Measurements from ENCODE around the gene PSMD2. TPM values are rescaled to one million over a fixed set of nuclear protein-coding genes. Genes with fewer than 3 reads are reported as not detected.
"Not testable (repeated sequence)": the region's sequence is repeated elsewhere in the genome, so short reads cannot be mapped to it uniquely, and the experiment has no call there.

The PSMD2 gene
- 223 and 235 TPM in 2 replicates for total RNA-seq

DNA sequence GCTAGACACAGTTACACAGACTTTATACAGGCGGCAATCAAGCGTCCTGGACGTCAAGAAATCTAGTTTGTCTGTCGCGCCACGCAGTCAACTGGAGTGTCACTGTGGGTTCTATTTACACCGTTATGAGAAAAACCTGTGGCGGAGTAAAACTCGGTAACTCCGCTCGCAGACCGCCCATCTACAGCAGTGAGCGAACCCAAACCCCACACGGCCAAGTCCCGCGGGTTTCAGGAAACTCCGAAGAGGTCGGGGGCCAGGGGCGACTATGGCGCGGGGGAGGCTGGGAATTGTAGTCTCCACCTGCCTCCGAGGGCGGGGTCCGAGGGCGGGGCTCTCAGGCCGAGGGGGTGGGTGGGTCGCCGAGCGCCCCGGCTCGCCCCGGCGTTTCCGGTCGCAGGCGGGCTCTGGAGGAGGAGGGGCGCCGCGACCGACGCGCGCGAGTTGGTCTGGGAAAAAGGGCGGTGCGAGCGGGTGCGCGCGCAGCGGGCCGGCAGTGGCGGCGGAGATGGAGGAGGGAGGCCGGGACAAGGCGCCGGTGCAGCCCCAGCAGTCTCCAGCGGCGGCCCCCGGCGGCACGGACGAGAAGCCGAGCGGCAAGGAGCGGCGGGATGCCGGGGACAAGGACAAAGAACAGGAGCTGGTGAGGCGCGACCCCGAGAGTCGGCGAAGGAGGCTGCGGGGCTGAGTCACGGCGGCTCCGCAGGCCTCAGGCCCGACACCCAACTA, at the start of gene PSMD2:
Gene PSMD2 (plus strand): TSS at position 483 of the 729 bp plus-strand sequence. CDS start 26 bp downstream, at position 509.
- intact Hi-C loops (cut with micrococcal nuclease): loop anchor here (1.0 to 5.0 kb wide), 17 partner anchors 10 to 1288 kb away; partner anchors contain the start of genes ABCC5, ABCF3, AP2M1 and EEF1AKMT4

- intact Hi-C loops (cut with micrococcal nuclease): loop anchor here (1.0 to 5.0 kb wide), 22 partner anchors 12 to 1249 kb away; partner anchors contain the start of genes ABCC5, ABCF3, AP2M1 and CAMK2N2
Measured at GRCh38 chr3:184249412-184250166, 49.5 kb upstream of the PSMD2 start, which contains the start of gene EEF1AKMT4. TSS of gene EEF1AKMT4 (plus strand) at chr3:184249672. CDS start at chr3:184249695, 23 bp downstream.

- intact Hi-C loops (cut with micrococcal nuclease): loop anchor here (1.0 to 5.0 kb wide), 11 partner anchors 11 to 615 kb away; partner anchors contain the start of genes CAMK2N2, DVL3, KLHL24 and MAGEF1
Measured at GRCh38 chr3:184250167-184250828, 48.7 kb upstream of the PSMD2 start.

DNA sequence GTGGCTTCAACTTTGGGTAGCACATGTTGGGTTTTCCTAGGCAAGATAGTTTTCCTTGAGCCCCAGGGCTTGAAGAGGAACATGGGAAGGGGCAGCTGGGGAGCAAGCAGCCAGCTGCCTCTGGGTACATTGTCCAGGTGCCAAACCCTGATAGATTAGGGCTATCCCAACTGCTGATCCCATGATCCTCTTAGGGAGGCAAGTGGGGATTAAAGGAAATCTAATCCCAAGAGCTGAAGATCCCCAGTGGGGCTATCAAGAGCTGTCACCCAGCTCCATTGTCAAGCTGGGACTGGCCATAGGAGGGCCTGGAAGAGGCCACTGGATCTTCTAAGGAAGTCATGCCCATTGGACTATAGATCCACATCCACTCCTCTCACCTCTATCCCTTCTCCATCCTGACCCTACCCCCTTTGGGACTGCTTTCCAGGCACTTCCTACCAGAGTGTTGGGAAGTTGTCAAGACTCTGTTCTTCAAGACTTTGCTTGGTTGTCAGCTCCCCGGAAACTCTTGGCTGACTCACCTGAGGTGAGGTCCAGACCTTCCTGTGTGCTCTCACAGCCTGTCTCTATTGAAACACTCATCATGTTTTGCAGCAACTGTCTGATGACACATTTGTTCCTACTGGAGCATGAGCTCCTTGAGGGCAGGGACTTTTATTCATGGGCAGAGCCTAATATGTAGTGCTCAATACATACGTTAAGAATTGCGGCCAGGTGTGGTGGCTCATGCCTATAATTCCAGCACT, 43.6 kb upstream of the PSMD2 start:
- intact Hi-C loops (cut with micrococcal nuclease): no loop called here

DNA sequence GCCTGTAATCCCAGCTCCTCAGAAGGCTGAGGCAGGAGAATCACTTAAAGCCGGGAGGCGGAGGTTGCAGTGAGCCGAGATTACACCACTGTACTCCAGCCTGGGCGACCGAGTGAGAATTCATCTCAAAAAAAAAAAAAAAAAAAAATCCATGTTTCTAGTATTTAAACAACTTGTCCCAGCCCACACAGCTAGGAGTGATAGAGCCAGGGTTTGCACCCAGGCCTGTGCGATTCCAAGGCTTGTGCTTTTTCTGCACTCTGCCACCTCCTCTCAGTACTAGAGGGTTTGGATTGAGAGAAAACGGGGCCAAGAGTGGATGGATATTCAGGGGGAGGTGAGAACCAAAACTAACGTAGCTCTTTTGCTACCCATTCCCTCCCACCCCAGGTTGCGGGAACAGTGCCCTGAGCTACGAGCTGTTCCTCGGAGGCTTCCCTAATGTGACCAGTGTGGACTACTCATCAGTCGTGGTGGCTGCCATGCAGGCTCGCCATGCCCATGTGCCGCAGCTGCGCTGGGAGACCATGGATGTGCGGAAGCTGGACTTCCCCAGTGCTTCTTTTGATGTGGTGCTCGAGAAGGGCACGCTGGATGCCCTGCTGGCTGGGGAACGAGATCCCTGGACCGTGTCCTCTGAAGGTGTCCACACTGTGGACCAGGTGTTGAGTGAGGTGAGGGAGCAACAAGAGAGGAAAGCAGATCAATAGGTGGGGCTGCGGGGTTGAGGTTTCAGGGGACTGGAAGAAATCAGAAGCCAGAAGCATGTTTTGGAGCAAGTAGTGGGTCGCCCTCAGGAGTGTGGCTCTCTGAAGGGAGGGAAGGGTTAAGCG, 41.7 kb upstream of the PSMD2 start:
- intact Hi-C loops (cut with micrococcal nuclease): no loop called here

DNA sequence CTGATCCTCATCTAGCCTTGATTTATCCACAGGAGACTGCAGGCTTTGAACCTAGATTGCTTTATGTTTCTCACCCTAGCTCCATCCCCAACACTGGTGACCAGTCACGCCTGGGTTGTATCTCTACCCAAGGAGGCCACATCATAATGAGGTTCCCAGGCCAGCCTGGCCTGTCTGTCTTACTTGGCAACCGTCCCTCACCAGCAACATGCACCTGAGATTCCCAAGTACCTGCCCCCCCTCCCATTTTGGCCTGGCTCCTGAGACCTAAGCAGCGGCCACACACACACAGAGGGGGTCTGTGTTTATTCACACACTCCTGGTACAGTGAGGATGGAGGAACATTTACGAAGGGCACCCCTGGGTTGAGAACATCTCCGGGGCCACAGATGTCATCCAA, 40.1 kb upstream of the PSMD2 start:
- intact Hi-C loops (cut with micrococcal nuclease): no loop called here

DNA sequence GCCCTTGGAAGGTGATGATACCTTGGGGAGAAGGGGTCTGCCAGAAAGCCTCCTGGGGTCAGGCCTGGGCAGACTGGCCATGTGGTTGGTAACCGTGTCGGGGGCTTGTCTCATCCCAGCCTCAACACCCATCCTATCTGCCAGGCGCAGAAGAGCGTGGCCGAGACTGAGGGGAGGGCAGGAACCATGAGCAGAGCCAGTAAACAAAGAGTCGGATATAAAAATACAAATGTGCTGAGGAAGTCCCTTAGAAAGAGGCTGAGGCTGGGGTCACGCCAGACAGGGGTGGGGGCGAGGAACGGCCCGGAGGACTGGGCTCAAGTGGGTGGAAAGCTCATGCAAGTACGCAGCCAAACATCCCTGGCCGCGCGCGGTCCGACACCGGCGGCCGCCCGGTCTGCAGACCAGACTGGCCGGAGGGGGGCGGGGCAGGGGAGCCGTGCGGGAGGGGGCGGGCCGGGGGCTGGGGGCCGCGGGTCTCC, 39.6 kb upstream of the PSMD2 start:
- intact Hi-C loops (cut with micrococcal nuclease): no loop called here

GRCh38 chr3:184259878-184260723, 38.9 kb upstream of the PSMD2 start:
- intact Hi-C loops (cut with micrococcal nuclease): loop anchor here (2.0 to 5.0 kb wide), 2 partner anchors 33 to 265 kb away; partner anchors contain the start of gene VWA5B2

DNA sequence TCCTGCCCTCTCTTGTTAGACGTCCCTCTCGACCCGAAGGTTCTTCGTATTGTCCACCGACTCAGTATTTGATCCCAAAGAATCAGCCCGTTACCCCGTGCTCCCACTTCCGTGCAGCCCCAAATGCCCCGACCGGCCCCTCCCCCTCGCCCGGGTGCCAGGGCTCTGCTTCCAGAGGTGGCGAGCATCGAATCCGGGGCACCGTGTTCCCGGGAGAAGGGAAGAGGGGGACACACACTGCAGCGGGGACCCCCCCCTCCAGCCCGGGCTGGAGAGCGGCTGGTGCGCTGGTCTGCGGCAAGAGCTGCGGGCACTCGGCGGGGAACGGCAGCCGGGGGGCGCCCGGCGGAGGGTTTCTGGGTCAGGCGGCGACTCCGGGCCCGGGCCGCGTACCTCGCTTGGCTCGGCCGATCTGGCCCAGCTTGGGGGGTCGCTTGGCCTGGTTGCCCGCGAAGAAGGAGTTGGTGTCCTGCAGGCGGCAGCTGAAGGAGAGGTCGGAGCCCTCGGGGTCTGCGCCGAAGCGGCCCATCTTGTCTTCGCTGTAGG, 38.2 kb upstream of the PSMD2 start:
- intact Hi-C loops (cut with micrococcal nuclease): loop anchor here (1.0 to 5.0 kb wide), 3 partner anchors 10 to 264 kb away; partner anchors contain the start of gene VWA5B2

DNA sequence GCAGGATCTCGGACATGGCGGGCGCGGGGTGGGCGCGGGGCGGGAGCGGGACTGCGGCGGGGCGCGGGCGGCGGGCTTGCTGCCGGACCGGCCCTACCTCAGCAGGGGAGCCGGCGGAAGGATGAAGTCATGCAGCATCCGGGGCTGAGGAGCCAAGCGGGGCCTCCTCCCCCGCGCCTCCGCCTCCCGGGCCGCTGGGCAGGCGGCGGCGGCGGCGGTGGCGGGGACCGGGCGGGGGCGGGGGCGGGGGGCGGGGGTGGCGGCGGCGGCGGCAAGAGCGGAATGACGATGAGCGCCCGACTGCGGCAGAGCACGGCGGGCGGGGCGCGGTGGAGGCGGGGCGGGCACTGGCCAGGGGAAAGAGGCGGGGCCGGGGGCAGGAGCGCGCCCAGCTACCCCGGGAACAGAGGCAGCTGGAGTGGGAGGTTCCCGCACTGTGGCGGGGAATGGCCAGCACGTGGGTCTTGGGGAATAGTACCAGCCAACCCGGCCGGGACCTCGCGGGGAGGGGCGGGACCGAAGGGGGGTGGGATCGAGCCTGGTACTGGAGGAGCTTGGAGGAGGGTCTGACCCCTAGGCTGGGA, 37.7 kb upstream of the PSMD2 start, which contains the start of gene CAMK2N2:
Gene CAMK2N2 (minus strand): TSS at position 284 of the 584 bp plus-strand sequence. CDS start 268 bp downstream, at position 16.
- intact Hi-C loops (cut with micrococcal nuclease): loop anchor here (1.0 to 5.0 kb wide), 3 partner anchors 11 to 263 kb away; partner anchors contain the start of gene VWA5B2

- intact Hi-C loops (cut with micrococcal nuclease): loop anchor here (1.0 to 5.0 kb wide), 5 partner anchors 12 to 263 kb away; partner anchors contain the start of genes PSMD2 and VWA5B2
Measured at GRCh38 chr3:184261854-184262763, 36.9 kb upstream of the PSMD2 start.

DNA sequence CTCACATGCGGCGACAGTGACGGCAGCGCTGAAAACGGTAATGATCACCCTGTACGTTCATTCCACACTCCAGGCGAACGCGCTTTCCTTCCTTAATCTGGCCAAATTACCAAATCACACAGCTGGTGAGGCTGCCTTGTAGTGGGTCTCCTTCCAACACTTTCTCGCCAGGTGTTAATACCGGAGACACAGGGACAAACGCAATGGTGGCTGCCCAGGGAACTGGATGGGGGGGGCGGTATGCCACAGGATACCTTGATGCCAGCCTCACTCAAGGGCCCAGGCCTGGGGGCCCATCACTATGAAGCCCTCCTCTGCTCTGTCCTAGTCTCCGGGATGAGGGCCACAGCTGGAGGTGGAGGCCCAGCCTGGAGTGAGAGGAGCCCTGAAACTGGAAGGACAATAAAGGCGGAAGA, 36.3 kb upstream of the PSMD2 start:
- intact Hi-C loops (cut with micrococcal nuclease): loop anchor here (1.0 to 5.0 kb wide), 3 partner anchors 27 to 37 kb away; partner anchors contain the start of genes PSMD2 and VWA5B2

DNA sequence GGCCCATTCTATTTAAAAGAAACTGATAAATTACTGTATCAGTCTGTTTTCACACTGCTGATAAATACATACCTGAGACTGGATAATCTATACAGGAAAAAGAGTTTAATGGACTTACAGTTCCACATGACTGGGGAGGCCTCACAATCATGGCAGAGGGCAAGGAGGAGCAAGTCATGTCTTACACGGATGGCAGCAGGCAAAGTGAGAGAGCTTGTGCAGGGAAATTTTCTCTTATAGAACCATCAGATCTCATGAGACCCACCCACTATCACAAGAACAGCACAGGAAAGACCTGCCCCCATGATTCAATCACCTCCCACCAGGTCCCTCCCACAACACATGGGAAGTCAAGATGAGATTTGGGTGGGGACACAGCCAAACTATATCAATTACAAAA, 31.8 kb upstream of the PSMD2 start:
- intact Hi-C loops (cut with micrococcal nuclease): not testable (repeated sequence)

DNA sequence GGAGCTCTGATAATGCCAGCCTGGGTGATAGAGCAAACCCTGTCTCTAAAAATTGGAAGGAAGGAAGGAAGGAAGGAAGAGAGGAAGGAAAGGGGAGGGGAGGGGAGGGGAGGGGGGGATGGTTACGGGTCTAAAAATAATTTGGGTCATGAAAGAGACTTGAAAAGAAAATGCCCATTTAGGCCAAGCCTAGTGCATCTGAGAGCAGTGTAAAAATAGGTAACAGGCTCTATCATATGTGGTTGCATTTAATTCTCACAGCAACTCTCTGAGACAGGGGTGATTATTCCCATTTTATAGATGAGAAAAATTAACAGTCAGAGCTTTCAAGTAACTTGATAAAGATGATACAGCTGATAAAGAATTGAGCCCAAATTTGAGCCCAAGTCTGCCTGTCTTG, 26.8 kb upstream of the PSMD2 start:
- intact Hi-C loops (cut with micrococcal nuclease): no loop called here

- intact Hi-C loops (cut with micrococcal nuclease): no loop called here
Measured at GRCh38 chr3:184275381-184275701, 23.7 kb upstream of the PSMD2 start.
